Breast epithelium (tissue), 3 donors: ENCODE results near the gene STXBP5.

ENCODE experiments used
- CTCF ChIP-seq, 3 donors: fragments of 450-650 bp; IDR thresholded peaks; one replicate each; pipeline ENCODE4 v1.5.1; 2016 to 2017; ENCODE audit warnings: antibody characterized with exemption in 3 of 3, mild to moderate bottlenecking in 3 of 3, moderate library complexity in 3 of 3
- POLR2A ChIP-seq: fragments of 450-650 bp; IDR thresholded peaks from one replicate; pipeline ENCODE4 v1.6.1; 2016; ENCODE audit warnings: antibody characterized with exemption, mild to moderate bottlenecking, moderate library complexity
- POLR2AphosphoS5 ChIP-seq, 3 donors: sonication (generic); formaldehyde crosslinking; IDR thresholded peaks; one replicate each; pipeline ENCODE4 v1.6.1; 2017; ENCODE audit warnings: antibody characterized with exemption in 3 of 3

GRCh38 chr6:147231589-147231988 is 27.4 kb downstream of the STXBP5 start:
- TF ChIP-seq CTCF (IDR thresholded peaks at IDR 0.05), result no peak
- TF ChIP-seq POLR2A, result no peak
- no peak for TF ChIP-seq POLR2AphosphoS5 (IDR thresholded peaks at IDR 0.05)
